ENCODE data around the gene TBK1.

- TF ChIP-seq POLR2AphosphoS5 (IDR thresholded peaks at IDR 0.05; ENCODE audit: low read depth, low read length) (no peak), POLR2A (IDR thresholded peaks at IDR 0.05; ENCODE audit: insufficient read depth in 1 of 2, low read depth in 2 of 2, low read length in 2 of 2) (no peak), TRIM24 (CRISPR knock-in tag; IDR thresholded peaks at IDR 0.05) (no peak), NFE2L2 (IDR thresholded peaks at IDR 0.05; ENCODE audit: low read length) (no peak), REXO4 (CRISPR knock-in tag; IDR thresholded peaks at IDR 0.05; ENCODE audit: borderline replicate concordance) (no peak), ZBTB14 (CRISPR knock-in tag; IDR thresholded peaks at IDR 0.05) (no peak), GLMP (CRISPR knock-in tag; IDR thresholded peaks at IDR 0.05; ENCODE audit: borderline replicate concordance) (no peak), TAF1 (CRISPR knock-in tag; IDR thresholded peaks at IDR 0.05) (no peak), CTCF (CRISPR knock-in tag; IDR thresholded peaks at IDR 0.05) (no peak), PRDM10 (CRISPR knock-in tag; IDR thresholded peaks at IDR 0.05; ENCODE audit: low read depth) (no peak), HMGA1 (CRISPR knock-in tag; conservative IDR thresholded peaks at IDR 0.05) (no peak), ZNF362 (CRISPR knock-in tag; IDR thresholded peaks at IDR 0.05; ENCODE audit: borderline replicate concordance) (no peak), SIN3A (IDR thresholded peaks at IDR 0.05; ENCODE audit: borderline replicate concordance, low read depth, low read length) (no peak), FOXA1 (IDR thresholded peaks at IDR 0.05) (no peak), FOXA1 (CRISPR knock-in tag; IDR thresholded peaks at IDR 0.05) (no peak)
Observed at GRCh38 chr12:64486657-64487056, 34.7 kb downstream of the TBK1 start.
